ENCODE measurements around the gene ENC1. TPM values are rescaled to one million over a fixed set of nuclear protein-coding genes. Genes with fewer than 3 reads are reported as not detected.
A peak's percentile ranks its signal among the peaks of the same experiment; 100 is the strongest.

Gene ENC1
- total and polyA plus RNA-seq, 10 of the 15 experiments (the other 5 are each of a cell fraction or from before 2014, with no cell fraction given) = 8.2 to 55.5 (median 32.1) TPM

GRCh38 chr5:74641735-74642542 is 1.4 kb upstream of the ENC1 start (continued):
- TF ChIP-seq ZBTB33 (IDR thresholded peaks at IDR 0.05) = no peak
- no peak for TF ChIP-seq TAF1 (IDR thresholded peaks at IDR 0.05; ENCODE audit: borderline replicate concordance, low read depth, low read length)
- TF ChIP-seq NRF1 (conservative IDR thresholded peaks at IDR 0.05; ENCODE audit: low read depth, low read length) = no peak
- TF ChIP-seq JUNB (IDR thresholded peaks at IDR 0.05) = no peak
- no peak for TF ChIP-seq PRDM15 (CRISPR knock-in tag; IDR thresholded peaks at IDR 0.05)
- TF ChIP-seq, protein P1, sequence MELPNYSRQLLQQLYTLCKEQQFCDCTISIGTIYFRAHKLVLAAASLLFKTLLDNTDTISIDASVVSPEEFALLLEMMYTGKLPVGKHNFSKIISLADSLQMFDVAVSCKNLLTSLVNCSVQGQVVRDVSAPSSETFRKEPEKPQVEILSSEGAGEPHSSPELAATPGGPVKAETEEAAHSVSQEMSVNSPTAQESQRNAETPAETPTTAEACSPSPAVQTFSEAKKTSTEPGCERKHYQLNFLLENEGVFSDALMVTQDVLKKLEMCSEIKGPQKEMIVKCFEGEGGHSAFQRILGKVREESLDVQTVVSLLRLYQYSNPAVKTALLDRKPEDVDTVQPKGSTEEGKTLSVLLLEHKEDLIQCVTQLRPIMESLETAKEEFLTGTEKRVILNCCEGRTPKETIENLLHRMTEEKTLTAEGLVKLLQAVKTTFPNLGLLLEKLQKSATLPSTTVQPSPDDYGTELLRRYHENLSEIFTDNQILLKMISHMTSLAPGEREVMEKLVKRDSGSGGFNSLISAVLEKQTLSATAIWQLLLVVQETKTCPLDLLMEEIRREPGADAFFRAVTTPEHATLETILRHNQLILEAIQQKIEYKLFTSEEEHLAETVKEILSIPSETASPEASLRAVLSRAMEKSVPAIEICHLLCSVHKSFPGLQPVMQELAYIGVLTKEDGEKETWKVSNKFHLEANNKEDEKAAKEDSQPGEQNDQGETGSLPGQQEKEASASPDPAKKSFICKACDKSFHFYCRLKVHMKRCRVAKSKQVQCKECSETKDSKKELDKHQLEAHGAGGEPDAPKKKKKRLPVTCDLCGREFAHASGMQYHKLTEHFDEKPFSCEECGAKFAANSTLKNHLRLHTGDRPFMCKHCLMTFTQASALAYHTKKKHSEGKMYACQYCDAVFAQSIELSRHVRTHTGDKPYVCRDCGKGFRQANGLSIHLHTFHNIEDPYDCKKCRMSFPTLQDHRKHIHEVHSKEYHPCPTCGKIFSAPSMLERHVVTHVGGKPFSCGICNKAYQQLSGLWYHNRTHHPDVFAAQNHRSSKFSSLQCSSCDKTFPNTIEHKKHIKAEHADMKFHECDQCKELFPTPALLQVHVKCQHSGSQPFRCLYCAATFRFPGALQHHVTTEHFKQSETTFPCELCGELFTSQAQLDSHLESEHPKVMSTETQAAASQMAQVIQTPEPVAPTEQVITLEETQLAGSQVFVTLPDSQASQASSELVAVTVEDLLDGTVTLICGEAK (IDR thresholded peaks at IDR 0.05; ENCODE audit: borderline replicate concordance) = no peak
- TF ChIP-seq EED (IDR thresholded peaks at IDR 0.05; ENCODE audit: low read depth) = no peak
- TF ChIP-seq SREBF1 (IDR thresholded peaks at IDR 0.05; ENCODE audit: low read length) = no peak
- TF ChIP-seq TCF12 (IDR thresholded peaks at IDR 0.05; ENCODE audit: low read depth, low read length) = no peak
- TF ChIP-seq, protein P2, sequence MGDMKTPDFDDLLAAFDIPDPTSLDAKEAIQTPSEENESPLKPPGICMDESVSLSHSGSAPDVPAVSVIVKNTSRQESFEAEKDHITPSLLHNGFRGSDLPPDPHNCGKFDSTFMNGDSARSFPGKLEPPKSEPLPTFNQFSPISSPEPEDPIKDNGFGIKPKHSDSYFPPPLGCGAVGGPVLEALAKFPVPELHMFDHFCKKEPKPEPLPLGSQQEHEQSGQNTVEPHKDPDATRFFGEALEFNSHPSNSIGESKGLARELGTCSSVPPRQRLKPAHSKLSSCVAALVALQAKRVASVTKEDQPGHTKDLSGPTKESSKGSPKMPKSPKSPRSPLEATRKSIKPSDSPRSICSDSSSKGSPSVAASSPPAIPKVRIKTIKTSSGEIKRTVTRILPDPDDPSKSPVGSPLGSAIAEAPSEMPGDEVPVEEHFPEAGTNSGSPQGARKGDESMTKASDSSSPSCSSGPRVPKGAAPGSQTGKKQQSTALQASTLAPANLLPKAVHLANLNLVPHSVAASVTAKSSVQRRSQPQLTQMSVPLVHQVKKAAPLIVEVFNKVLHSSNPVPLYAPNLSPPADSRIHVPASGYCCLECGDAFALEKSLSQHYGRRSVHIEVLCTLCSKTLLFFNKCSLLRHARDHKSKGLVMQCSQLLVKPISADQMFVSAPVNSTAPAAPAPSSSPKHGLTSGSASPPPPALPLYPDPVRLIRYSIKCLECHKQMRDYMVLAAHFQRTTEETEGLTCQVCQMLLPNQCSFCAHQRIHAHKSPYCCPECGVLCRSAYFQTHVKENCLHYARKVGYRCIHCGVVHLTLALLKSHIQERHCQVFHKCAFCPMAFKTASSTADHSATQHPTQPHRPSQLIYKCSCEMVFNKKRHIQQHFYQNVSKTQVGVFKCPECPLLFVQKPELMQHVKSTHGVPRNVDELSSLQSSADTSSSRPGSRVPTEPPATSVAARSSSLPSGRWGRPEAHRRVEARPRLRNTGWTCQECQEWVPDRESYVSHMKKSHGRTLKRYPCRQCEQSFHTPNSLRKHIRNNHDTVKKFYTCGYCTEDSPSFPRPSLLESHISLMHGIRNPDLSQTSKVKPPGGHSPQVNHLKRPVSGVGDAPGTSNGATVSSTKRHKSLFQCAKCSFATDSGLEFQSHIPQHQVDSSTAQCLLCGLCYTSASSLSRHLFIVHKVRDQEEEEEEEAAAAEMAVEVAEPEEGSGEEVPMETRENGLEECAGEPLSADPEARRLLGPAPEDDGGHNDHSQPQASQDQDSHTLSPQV (IDR thresholded peaks at IDR 0.05) = no peak
- TF ChIP-seq RB1 (IDR thresholded peaks at IDR 0.05; ENCODE audit: borderline replicate concordance) = peak; percentile 28; the same call in 1 of the 2 replicates
- no peak for TF ChIP-seq YY1 (IDR thresholded peaks at IDR 0.05; ENCODE audit: low read depth, low read length)
- no peak for TF ChIP-seq MEF2B (IDR thresholded peaks at IDR 0.05; ENCODE audit: partially characterized antibody, poor library complexity, severe bottlenecking)
- TF ChIP-seq EZH2 (IDR thresholded peaks at IDR 0.05; ENCODE audit: borderline replicate concordance, control insufficient read depth, low read depth, low read length) = no peak
- no peak for TF ChIP-seq STAT1 (conservative IDR thresholded peaks at IDR 0.05)

Measured in GM12878 (cell line).